ENCODE results near the gene HSPB6.

Gene HSPB6

DNA sequence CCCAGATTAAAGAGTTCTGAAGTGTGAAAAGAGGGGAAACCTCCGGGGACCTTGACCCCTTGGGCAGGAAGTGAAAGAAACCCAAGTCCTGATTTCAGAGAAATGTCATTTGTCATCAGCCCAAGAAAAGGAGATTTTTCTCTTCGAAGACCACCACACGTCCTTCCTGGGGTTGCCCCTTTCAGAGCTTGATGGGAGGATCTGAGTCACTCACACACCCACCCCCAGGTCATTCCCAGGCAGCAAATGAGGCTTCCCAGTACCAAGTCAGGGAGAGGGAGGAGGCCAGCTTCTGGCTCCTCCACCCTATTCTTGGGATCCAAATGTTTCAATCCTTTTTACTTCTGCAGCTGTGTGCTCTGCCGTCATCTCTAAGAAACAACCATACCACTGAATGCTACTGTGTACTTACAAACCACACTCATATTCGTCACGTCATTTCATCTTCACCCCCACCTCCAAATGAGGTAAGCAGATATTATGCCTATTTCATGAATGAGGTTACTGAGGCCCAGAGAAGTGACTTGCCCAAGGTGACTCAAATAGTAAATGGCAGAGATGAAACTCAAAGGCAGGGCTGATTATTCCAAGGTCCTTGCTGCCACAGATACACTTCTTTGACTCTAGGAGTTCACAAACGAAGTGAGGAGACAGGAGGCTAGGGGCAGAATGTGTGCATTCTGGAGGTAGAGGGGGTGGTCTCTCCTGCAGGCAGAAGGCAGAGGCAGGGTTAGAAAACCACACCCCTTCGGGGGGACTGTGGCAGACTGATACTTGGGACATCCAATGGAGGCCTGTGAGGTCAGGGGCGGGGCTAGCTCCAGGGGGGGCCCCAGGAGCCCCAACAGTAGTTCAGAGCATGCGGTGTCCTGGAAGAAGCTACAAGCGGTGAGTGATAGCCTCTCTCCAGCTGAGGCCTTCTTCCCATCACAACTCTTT is 44.0 kb downstream of the HSPB6 start:
- no peak overlapping the region for H3K4me3 ChIP-seq (ENCODE audit: low read depth, low read length)
- H3K79me2 ChIP-seq (ENCODE audit: control insufficient read depth, insufficient read depth, low read length, unreplicated experiment), result no peaks in the 10 kb centered on the region
- H3K27me3 ChIP-seq (ENCODE audit: insufficient read depth, low read length), result no peaks in the 10 kb centered on the region
- H3K4me1 ChIP-seq (ENCODE audit: control insufficient read depth, insufficient read depth, low read length, unreplicated experiment), result peaks cover 9% of the 10 kb centered on the region
- H3K27ac ChIP-seq (ENCODE audit: low read depth, low read length), result no peak overlapping the region
- H2AFZ ChIP-seq (ENCODE audit: low read length, unreplicated experiment), result no peak overlapping the region
- no peaks in the 10 kb centered on the region for H3K36me3 ChIP-seq (ENCODE audit: insufficient read depth, low read length)

DNA sequence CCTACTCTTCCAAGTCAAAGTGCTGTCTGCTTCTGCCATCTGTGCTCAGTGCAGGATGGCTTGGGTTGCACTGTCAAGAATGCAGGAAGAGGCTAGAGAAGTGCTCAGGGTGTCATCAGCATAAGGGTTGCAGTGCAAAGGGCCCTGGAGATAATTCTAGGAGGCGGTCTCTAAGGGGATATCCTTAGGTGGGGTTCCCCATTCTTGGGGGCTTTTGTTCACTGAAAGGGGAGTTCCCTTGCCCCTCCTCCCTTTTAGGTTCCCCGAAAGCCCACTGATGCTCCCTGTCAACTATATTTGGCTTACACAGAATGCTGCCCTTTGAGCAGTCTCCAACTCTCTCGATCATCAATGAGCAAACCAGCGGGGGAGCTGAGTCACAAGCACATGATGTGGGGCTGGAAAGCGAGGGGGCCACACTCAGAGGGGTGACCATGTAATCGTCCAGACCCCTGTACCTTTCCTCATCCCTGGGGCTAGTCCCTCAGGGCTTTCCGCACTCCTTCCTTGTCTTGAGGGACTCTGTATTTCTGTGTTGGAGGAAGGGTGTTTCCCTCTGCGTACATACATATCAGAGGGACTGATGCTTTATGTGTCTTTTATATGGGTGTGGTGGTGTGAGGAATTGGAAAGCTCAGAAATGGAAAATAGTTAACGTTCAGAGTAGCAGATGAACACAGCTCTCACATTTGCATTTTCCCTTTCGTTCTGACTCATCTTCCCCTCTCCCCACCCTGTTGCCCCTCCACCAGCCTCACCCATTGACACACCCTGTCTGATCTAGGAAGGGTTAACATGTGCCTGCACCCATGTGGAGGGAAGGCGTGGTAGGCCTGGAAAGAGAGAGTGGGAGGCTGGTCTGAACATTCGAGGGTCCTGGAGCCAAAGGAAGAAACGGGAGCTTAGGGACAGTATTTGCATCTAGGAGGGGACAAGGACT is 45.8 kb downstream of the HSPB6 start:
- H3K27me3 ChIP-seq (ENCODE audit: insufficient read depth, low read length), result no peaks in the 10 kb centered on the region
- H3K36me3 ChIP-seq (ENCODE audit: insufficient read depth, low read length), result no peaks in the 10 kb centered on the region
- H3K4me1 ChIP-seq (ENCODE audit: control insufficient read depth, insufficient read depth, low read length, unreplicated experiment), result peaks cover 9% of the 10 kb centered on the region
- H3K79me2 ChIP-seq (ENCODE audit: control insufficient read depth, insufficient read depth, low read length, unreplicated experiment), result no peaks in the 10 kb centered on the region
- H3K4me3 ChIP-seq (ENCODE audit: low read depth, low read length), result no peak overlapping the region
- 0 out of 2 replicates have a peak overlapping the region, but pooled peaks have one; percentile 48 for H3K27ac ChIP-seq (ENCODE audit: low read depth, low read length)
- no peak overlapping the region for H2AFZ ChIP-seq (ENCODE audit: low read length, unreplicated experiment)

DNA sequence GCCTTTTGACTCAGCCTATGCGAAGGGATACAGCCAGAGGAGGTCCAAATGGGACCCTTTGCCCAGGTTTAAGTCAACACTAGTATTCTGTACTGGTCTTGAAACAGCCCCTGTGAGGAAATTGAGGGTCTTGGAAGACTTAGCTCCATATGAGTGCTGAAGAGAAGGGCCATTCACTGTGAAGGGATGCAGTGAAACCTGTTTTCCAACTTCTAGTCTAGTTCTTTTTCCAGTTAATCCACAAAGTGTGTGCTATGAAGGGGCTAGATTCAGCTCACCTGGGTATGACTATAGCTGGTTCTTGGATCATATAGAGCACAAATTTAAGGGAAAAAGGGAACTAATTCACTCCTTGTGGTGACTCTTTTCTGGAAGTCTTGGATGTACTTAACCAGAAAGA is 48.4 kb downstream of the HSPB6 start:
- Histone ChIP-seq H2AFZ (ENCODE audit: low read length, unreplicated experiment) (no peak overlapping the region), H3K4me3 (ENCODE audit: low read depth, low read length) (no peak overlapping the region), H3K27ac (ENCODE audit: low read depth, low read length) (no peak overlapping the region), H3K4me1 (ENCODE audit: control insufficient read depth, insufficient read depth, low read length, unreplicated experiment) (peaks cover 5% of the 10 kb centered on the region), H3K27me3 (ENCODE audit: insufficient read depth, low read length) (no peaks in the 10 kb centered on the region), H3K79me2 (ENCODE audit: control insufficient read depth, insufficient read depth, low read length, unreplicated experiment) (no peaks in the 10 kb centered on the region), H3K36me3 (ENCODE audit: insufficient read depth, low read length) (no peaks in the 10 kb centered on the region)

Measured in ACC112 (cell line).